Astrocyte (in vitro differentiated cells and primary cell): ENCODE measurements around the gene LDHD.

Source experiments
- EZH2 ChIP-seq: IDR thresholded peaks from 2 replicates; pipeline ENCODE4 v1.6.1; 2012; ENCODE audit warnings: mild to moderate bottlenecking, low read length, inconsistent platforms; ENCODE audit not compliant: insufficient read depth
- TF ChIP-seq, protein P1 (sequence below): IDR thresholded peaks from 2 replicates; pipeline ENCODE4 v1.5.1; 2011; ENCODE audit warnings: low read depth, mild to moderate bottlenecking, inconsistent platforms, low read length, moderate library complexity; ENCODE audit not compliant: insufficient read depth

DNA sequence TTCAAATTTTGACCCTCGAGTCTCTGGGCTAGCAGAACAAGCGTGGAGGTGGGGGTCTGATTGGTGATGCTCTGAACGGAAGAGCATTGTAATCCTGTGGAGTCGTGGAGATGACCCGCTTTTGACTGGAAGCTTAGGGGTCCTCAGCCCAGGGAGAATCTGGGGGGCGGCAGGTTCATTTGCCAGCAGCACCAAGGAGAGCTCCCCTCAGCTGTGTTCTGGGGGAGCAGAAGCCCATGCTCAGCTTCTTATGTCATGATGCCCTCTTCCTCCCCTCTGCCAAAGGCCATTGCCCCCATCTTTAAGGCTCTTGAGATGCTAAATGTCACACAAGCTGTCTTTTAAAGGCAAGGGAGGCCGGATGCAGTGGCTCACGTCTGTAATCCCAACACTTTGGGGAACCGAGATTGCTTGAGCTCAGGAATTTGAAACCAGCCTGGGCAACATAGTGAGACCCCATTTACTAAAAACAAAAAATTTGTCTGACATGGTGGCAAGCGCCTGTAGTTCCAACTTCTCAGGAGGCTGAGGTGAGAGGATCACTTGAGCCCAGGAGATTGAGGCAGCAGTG lies 19.3 kb downstream of the LDHD start:
- TF ChIP-seq, protein P1, sequence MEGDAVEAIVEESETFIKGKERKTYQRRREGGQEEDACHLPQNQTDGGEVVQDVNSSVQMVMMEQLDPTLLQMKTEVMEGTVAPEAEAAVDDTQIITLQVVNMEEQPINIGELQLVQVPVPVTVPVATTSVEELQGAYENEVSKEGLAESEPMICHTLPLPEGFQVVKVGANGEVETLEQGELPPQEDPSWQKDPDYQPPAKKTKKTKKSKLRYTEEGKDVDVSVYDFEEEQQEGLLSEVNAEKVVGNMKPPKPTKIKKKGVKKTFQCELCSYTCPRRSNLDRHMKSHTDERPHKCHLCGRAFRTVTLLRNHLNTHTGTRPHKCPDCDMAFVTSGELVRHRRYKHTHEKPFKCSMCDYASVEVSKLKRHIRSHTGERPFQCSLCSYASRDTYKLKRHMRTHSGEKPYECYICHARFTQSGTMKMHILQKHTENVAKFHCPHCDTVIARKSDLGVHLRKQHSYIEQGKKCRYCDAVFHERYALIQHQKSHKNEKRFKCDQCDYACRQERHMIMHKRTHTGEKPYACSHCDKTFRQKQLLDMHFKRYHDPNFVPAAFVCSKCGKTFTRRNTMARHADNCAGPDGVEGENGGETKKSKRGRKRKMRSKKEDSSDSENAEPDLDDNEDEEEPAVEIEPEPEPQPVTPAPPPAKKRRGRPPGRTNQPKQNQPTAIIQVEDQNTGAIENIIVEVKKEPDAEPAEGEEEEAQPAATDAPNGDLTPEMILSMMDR: no peak
- TF ChIP-seq EZH2: no peak
